Endothelial cell of umbilical vein (primary cell): ENCODE results near the gene DIPK1A. TPM values are rescaled to one million over a fixed set of nuclear protein-coding genes. Genes with fewer than 3 reads are reported as not detected.

Experiments
- BruUV-seq: library from RNA; stranded (reverse); fragments of 400-500 nt; replicated peaks from 2 replicates; lab custom pipeline; 2021; lab: Mats Ljungman, UMichigan
- CTCF ChIA-PET: fragments of 300-600, 350-600 bp; sonication (Branson Sonifier 250); formaldehyde crosslinking; loops from one replicate; lab custom pipeline; 2021; ENCODE audit warnings: antibody characterized with exemption, inconsistent platforms; lab: Charles Lee
- POLR2A ChIA-PET: fragments of 300-600, 350-600 bp; sonication (Branson Sonifier 250); formaldehyde crosslinking; loops from one replicate; lab custom pipeline; 2021; ENCODE audit warnings: antibody characterized with exemption, inconsistent platforms; lab: Charles Lee
- DNase-seq: peaks from one replicate; pipeline ENCODE4 v3.0.0-alpha.2; 2011; ENCODE audit warnings: low read depth, low spot score
- FAIRE-seq: peaks from 2 replicates; lab custom pipeline; 2011; peaks lifted over from hg19 to GRCh38; lab: Jason Lieb, UNC
- H2AFZ ChIP-seq: 2 replicates; pipeline ENCODE4 v1.6.0; 2012; ENCODE audit warnings: low read depth, low read length, control low read depth, inconsistent platforms
- H3K27ac ChIP-seq: 2 replicates; pipeline ENCODE4 v1.5.1; 2011; ENCODE audit warnings: low read depth, mild to moderate bottlenecking, control low read depth, low read length, moderate library complexity; ENCODE audit not compliant: insufficient read depth
- H3K27me3 ChIP-seq, 2 experiments: 2 replicates each; pipeline versions ENCODE4 v1.6.0 to v1.6.1; 2011; ENCODE audit warnings: low read length in 2 of 2, mixed read lengths in 1 of 2; ENCODE audit not compliant: control insufficient read depth in 2 of 2, insufficient read depth in 2 of 2
- H3K36me3 ChIP-seq, 2 experiments: 2 replicates in 1 of 2; 3 replicates in 1 of 2; pipeline ENCODE4 v1.5.1; 2011; ENCODE audit warnings: low read length in 2 of 2, mild to moderate bottlenecking in 1 of 2, moderate library complexity in 1 of 2; ENCODE audit not compliant: control insufficient read depth in 2 of 2, insufficient read depth in 2 of 2; ENCODE audit errors: extremely low read depth in 1 of 2
- H3K4me1 ChIP-seq: 3 replicates; pipeline ENCODE4 v1.5.1; 2011; ENCODE audit warnings: mild to moderate bottlenecking, low read length; ENCODE audit not compliant: control insufficient read depth, insufficient read depth; ENCODE audit errors: extremely low read depth
- H3K4me2 ChIP-seq: 2 replicates; pipeline ENCODE4 v1.6.1; 2011; ENCODE audit warnings: low read length, control low read depth, mixed read lengths; ENCODE audit not compliant: insufficient read depth
- H3K4me3 ChIP-seq, 3 experiments: fragments of 200-600 bp in 1 of 3; sonication (generic), shearing (Covaris generic) in 1 of 3; replicated peaks in 1 of 3; 2 replicates each; pipeline ENCODE4 v1.5.1; 2011 to 2016; ENCODE audit warnings: control low read depth in 3 of 3, low read length in 3 of 3, mild to moderate bottlenecking in 2 of 3, inconsistent platforms in 1 of 3, low read depth in 1 of 3, moderate library complexity in 1 of 3; ENCODE audit not compliant: insufficient read depth in 1 of 3
- H3K79me2 ChIP-seq: 2 replicates; pipeline ENCODE4 v1.6.0; 2012; ENCODE audit warnings: low read length, inconsistent platforms; ENCODE audit not compliant: control insufficient read depth, insufficient read depth
- H3K9ac ChIP-seq: replicated peaks from 2 replicates; pipeline ENCODE3; 2011; ENCODE audit warnings: low read length, control low read depth; ENCODE audit not compliant: insufficient read depth; ENCODE audit errors: extremely low read depth
- H3K9me1 ChIP-seq: replicated peaks from 3 replicates; pipeline ENCODE4 v1.6.0; 2011; ENCODE audit warnings: mild to moderate bottlenecking, low read length; ENCODE audit not compliant: control insufficient read depth, insufficient read depth; ENCODE audit errors: extremely low read depth
- H3K9me3 ChIP-seq: replicated peaks from 2 replicates; pipeline ENCODE4 v1.5.1; 2012; ENCODE audit warnings: low read length, inconsistent platforms; ENCODE audit not compliant: control insufficient read depth, insufficient read depth
- H4K20me1 ChIP-seq: replicated peaks from 2 replicates; pipeline ENCODE3; 2011; ENCODE audit warnings: mild to moderate bottlenecking, low read length; ENCODE audit not compliant: control insufficient read depth, insufficient read depth; ENCODE audit errors: extremely low read depth
- CTCF ChIP-seq, 2 donors: IDR thresholded peaks; 1 replicate in 1 of 2; 2 replicates in 1 of 2; pipeline ENCODE4 v1.5.1; 2011; ENCODE audit warnings: low read length in 2 of 2, mild to moderate bottlenecking in 2 of 2, moderate library complexity in 2 of 2, control low read depth in 1 of 2, inconsistent platforms in 1 of 2, low read depth in 1 of 2; ENCODE audit not compliant: insufficient read depth in 1 of 2; ENCODE audit errors: extremely low read depth in 1 of 2
- EZH2 ChIP-seq: IDR thresholded peaks from 2 replicates; pipeline ENCODE4 v1.6.1; 2012; ENCODE audit warnings: borderline replicate concordance, low read depth, mild to moderate bottlenecking, moderate library complexity, low read length, inconsistent platforms; ENCODE audit not compliant: severe bottlenecking
- FOS ChIP-seq: IDR thresholded peaks from 2 replicates; pipeline ENCODE4 v1.6.1; 2011; ENCODE audit warnings: mild to moderate bottlenecking, low read length, moderate library complexity, borderline replicate concordance; ENCODE audit not compliant: insufficient read depth
- GATA2 ChIP-seq: IDR thresholded peaks from 2 replicates; pipeline ENCODE4 v1.7.0; 2011; ENCODE audit warnings: low read depth, mild to moderate bottlenecking, moderate library complexity, mixed read lengths, low read length; ENCODE audit not compliant: insufficient read length, insufficient read depth
- MYC ChIP-seq: IDR thresholded peaks from one replicate; pipeline ENCODE4 v1.6.1; 2011; ENCODE audit warnings: mild to moderate bottlenecking, low read depth, low read length
- POLR2A ChIP-seq: IDR thresholded peaks from 2 replicates; pipeline ENCODE4 v1.6.1; 2012; ENCODE audit warnings: low read depth, mild to moderate bottlenecking, control low read depth, low read length
- POLR2AphosphoS5 ChIP-seq: IDR thresholded peaks from 2 replicates; pipeline ENCODE4 v1.6.1; 2012; ENCODE audit warnings: low read depth, mild to moderate bottlenecking, control low read depth, low read length, moderate library complexity; ENCODE audit not compliant: insufficient read depth
- dilution Hi-C: fragments of 300-500 bp; cut with MboI; formaldehyde crosslinking; loops from one replicate; pipeline ENCODE4 v1.15.0; 2019; ENCODE audit warnings: low sequenced_read_pairs; ENCODE audit not compliant: extremely low pct_ligation_motif_present
- intact Hi-C: fragments of 100-400 bp; cut with micrococcal nuclease; formaldehyde crosslinking; loops from one replicate; pipeline ENCODE4 v1.10.0; 2022
- polyA plus RNA-seq, 4 experiments: library from polyadenylated mRNA; depleted of rRNA in 3 of 4; stranded (reverse) in 3 of 4; unstranded in 1 of 4; fragments of >200 nt; gene quantifications; 2 replicates each; pipeline versions ENCODE4 v1.2.1 to v1.2.3, GENCODE V29; 2011 to 2012; ENCODE audit warnings: missing spikeins in 1 of 4
- total RNA-seq: library from RNA; stranded (reverse); gene quantifications from 2 replicates; pipeline ENCODE4 v1.2.3, GENCODE V29; 2021

Gene DIPK1A
- total and polyA plus RNA-seq, 2 donors (not counting 3 experiments of a cell fraction or from before 2014, with no cell fraction given): 0.25 to 0.93 TPM

- ChIA-PET CTCF (interaction anchor here (0.6 to 3.5 kb wide), 14 partner anchors 8 to 102 kb away, joined by 3 to 37 read pairs (median 4); no protein-coding TSS in a partner anchor), POLR2A (no interaction called here)
- Histone ChIP-seq H3K36me3 (no peaks in the 10 kb centered on the region), H3K9ac (peak overlapping the region; percentile 19), H3K9me3 (no peaks in the 10 kb centered on the region), H3K4me2 (peak overlapping the region; percentile 87), H3K27ac (no peak overlapping the region), H3K4me1 (peaks cover 9% of the 10 kb centered on the region), H3K4me3 (peak overlapping the region; percentile 33 to 81 (median 58)), H3K27me3 (peaks cover 39 to 51% of the 10 kb centered on the region in 2 experiments), H2AFZ (peak overlapping the region; percentile 82), H4K20me1 (no peaks in the 10 kb centered on the region), H3K79me2 (no peaks in the 10 kb centered on the region), H3K9me1 (no peaks in the 10 kb centered on the region)
- TF ChIP-seq CTCF (IDR thresholded peaks at IDR 0.05; ENCODE audit: extremely low read depth in 1 of 2, insufficient read depth in 1 of 2, low read depth in 1 of 2, low read length in 2 of 2) (peak; percentile 39 to 63), MYC (no peak), POLR2AphosphoS5 (no peak), EZH2 (no peak), POLR2A (no peak), GATA2 (no peak), FOS (no peak)
- DNase-seq (peak; percentile 75), FAIRE-seq (peak; percentile 96)
- dilution Hi-C loops (no loop called here), intact Hi-C loops (loop anchor here (1.0 to 2.0 kb wide), 2 partner anchors 34 to 101 kb away; no protein-coding TSS in a partner anchor)
- no TSS peak for BruUV-seq
These were observed 699 bp downstream of the DIPK1A start for GRCh38 chr1:92960395-92961130.
